Osteocyte (in vitro differentiated cells): ENCODE data around the gene TTC39C. TPM values are rescaled to one million over a fixed set of nuclear protein-coding genes. Genes with fewer than 3 reads are reported as not detected.
"Not testable (repeated sequence)": the region's sequence is repeated elsewhere in the genome, so short reads cannot be mapped to it uniquely, and the experiment has no call there.

Experiments
- DNase-seq: peaks from one replicate; pipeline ENCODE4 v3.0.0; 2021; ENCODE audit warnings: mixed read lengths; ENCODE audit not compliant: unreplicated experiment; ENCODE audit errors: extremely low spot score
- H3K27ac Mint-ChIP-seq: one replicate; pipeline ENCODE4 v1.8.0; 2021; ENCODE audit warnings: mild to moderate bottlenecking, mixed read lengths; ENCODE audit not compliant: unreplicated experiment
- H3K27me3 Mint-ChIP-seq: one replicate; pipeline ENCODE4 v1.8.0; 2021; ENCODE audit warnings: mixed read lengths; ENCODE audit not compliant: unreplicated experiment
- H3K36me3 Mint-ChIP-seq: one replicate; pipeline ENCODE4 v1.8.0; 2021; ENCODE audit warnings: mixed read lengths; ENCODE audit not compliant: unreplicated experiment
- H3K4me1 Mint-ChIP-seq: one replicate; pipeline ENCODE4 v1.8.0; 2021; ENCODE audit warnings: mixed read lengths; ENCODE audit not compliant: unreplicated experiment
- H3K4me3 Mint-ChIP-seq: one replicate; pipeline ENCODE4 v1.8.0; 2021; ENCODE audit warnings: mild to moderate bottlenecking, moderate library complexity, mixed read lengths; ENCODE audit not compliant: unreplicated experiment
- H3K9me3 Mint-ChIP-seq: one replicate; pipeline ENCODE4 v1.8.0; 2021; ENCODE audit warnings: mixed read lengths; ENCODE audit not compliant: unreplicated experiment
- CTCF ChIP-seq: fragments of 200-600 bp; sonication (generic); IDR thresholded peaks from 2 replicates; pipeline ENCODE4 v1.5.0; 2021; ENCODE audit warnings: antibody characterized with exemption, mild to moderate bottlenecking, moderate library complexity
- total RNA-seq: library from RNA; stranded (reverse); gene quantifications from 2 replicates; pipeline ENCODE4 v1.2.1, GENCODE V29; 2021

TTC39C gene
- total RNA-seq, 1 donor from 2014 or later = 10.9 TPM

- H3K9me3 Mint-ChIP-seq = peaks cover 3% of the 10 kb centered on the region
- H3K4me3 Mint-ChIP-seq = peak overlapping the region; percentile 15
- H3K27ac Mint-ChIP-seq = no peak overlapping the region
- DNase-seq = no peak
- no peaks in the 10 kb centered on the region for H3K27me3 Mint-ChIP-seq
- peaks cover 17% of the 10 kb centered on the region for H3K4me1 Mint-ChIP-seq
- no peak for TF ChIP-seq CTCF
- H3K36me3 Mint-ChIP-seq = peaks cover 11% of the 10 kb centered on the region
Observed at GRCh38 chr18:24140697-24141096, 126.1 kb downstream of the TTC39C start.

- Mint-ChIP-seq H3K27ac (no peak overlapping the region), H3K4me1 (peaks cover 12% of the 10 kb centered on the region), H3K4me3 (no peak overlapping the region), H3K27me3 (no peaks in the 10 kb centered on the region), H3K9me3 (peaks cover 10% of the 10 kb centered on the region), H3K36me3 (peaks cover 20% of the 10 kb centered on the region)
- no peak for DNase-seq
- no peak for TF ChIP-seq CTCF
Observed at GRCh38 chr18:24142376-24142775, 127.8 kb downstream of the TTC39C start.

- not testable (repeated sequence) for H3K4me3 Mint-ChIP-seq, H3K4me1 Mint-ChIP-seq, DNase-seq, H3K9me3 Mint-ChIP-seq, H3K27ac Mint-ChIP-seq, H3K27me3 Mint-ChIP-seq
- peaks cover 30% of the 10 kb centered on the region for H3K36me3 Mint-ChIP-seq
Observed at GRCh38 chr18:24149591-24149990, 135.0 kb downstream of the TTC39C start.

GRCh38 chr18:24153397-24153796 is 138.8 kb downstream of the TTC39C start:
- no peak overlapping the region for H3K27ac Mint-ChIP-seq
- H3K4me3 Mint-ChIP-seq = no peak overlapping the region

GRCh38 chr18:24157855-24158254 is 143.3 kb downstream of the TTC39C start:
- DNase-seq = no peak
- Mint-ChIP-seq H3K27me3 (no peaks in the 10 kb centered on the region), H3K9me3 (no peaks in the 10 kb centered on the region), H3K36me3 (peaks cover 11% of the 10 kb centered on the region), H3K4me3 (no peak overlapping the region), H3K27ac (no peak overlapping the region), H3K4me1 (no peaks in the 10 kb centered on the region)
- no peak for TF ChIP-seq CTCF

More at GRCh38 chr18:24153397-24153796, 138.8 kb downstream of the TTC39C start:
- Mint-ChIP-seq H3K36me3 (peaks cover 10% of the 10 kb centered on the region), H3K27me3 (no peaks in the 10 kb centered on the region), H3K4me1 (no peaks in the 10 kb centered on the region), H3K9me3 (no peaks in the 10 kb centered on the region)
- DNase-seq = no peak
- no peak for TF ChIP-seq CTCF

- Mint-ChIP-seq H3K4me1 (no peaks in the 10 kb centered on the region), H3K27me3 (no peaks in the 10 kb centered on the region), H3K4me3 (no peak overlapping the region), H3K36me3 (peaks cover 16% of the 10 kb centered on the region), H3K9me3 (no peaks in the 10 kb centered on the region), H3K27ac (no peak overlapping the region)
- DNase-seq = no peak
- no peak for TF ChIP-seq CTCF
Observed at GRCh38 chr18:24160086-24160485, 145.5 kb downstream of the TTC39C start.
